Measurements from ENCODE around the gene P2RX3.
"Not testable (repeated sequence)": the region's sequence is repeated elsewhere in the genome, so short reads cannot be mapped to it uniquely, and the experiment has no call there.

The P2RX3 gene

GRCh38 chr11:57349491-57350274, 11.5 kb downstream of the P2RX3 start:
- DNase-seq (ENCODE audit: low read depth), result peak; percentile 38

GRCh38 chr11:57353036-57353435, 14.9 kb downstream of the P2RX3 start:
- DNase-seq (ENCODE audit: low read depth), result no peak

GRCh38 chr11:57353446-57353845, 15.3 kb downstream of the P2RX3 start:
- DNase-seq (ENCODE audit: low read depth), result no peak

- no peak for DNase-seq (ENCODE audit: low read depth)
These were observed 15.7 kb downstream of the P2RX3 start for GRCh38 chr11:57353852-57354251.

- DNase-seq (ENCODE audit: low read depth), result no peak
These were observed 16.5 kb downstream of the P2RX3 start for GRCh38 chr11:57354699-57355098.

GRCh38 chr11:57356268-57356667, 18.1 kb downstream of the P2RX3 start:
- no peak for DNase-seq (ENCODE audit: low read depth)

- no peak for DNase-seq (ENCODE audit: low read depth)
These were observed 19.2 kb downstream of the P2RX3 start for GRCh38 chr11:57357310-57357709.

GRCh38 chr11:57357856-57358255, 19.7 kb downstream of the P2RX3 start:
- DNase-seq (ENCODE audit: low read depth), result no peak

- DNase-seq (ENCODE audit: low read depth), result no peak
These were observed 20.4 kb downstream of the P2RX3 start for GRCh38 chr11:57358543-57358961.

GRCh38 chr11:57358991-57359390, 20.8 kb downstream of the P2RX3 start:
- DNase-seq (ENCODE audit: low read depth), result no peak

GRCh38 chr11:57359396-57359795, 21.2 kb downstream of the P2RX3 start:
- DNase-seq (ENCODE audit: low read depth), result no peak

GRCh38 chr11:57359896-57360690, 21.9 kb downstream of the P2RX3 start:
- DNase-seq (ENCODE audit: low read depth), result no peak

- DNase-seq (ENCODE audit: low read depth), result no peak
These were observed 22.8 kb downstream of the P2RX3 start for GRCh38 chr11:57360991-57361390.

GRCh38 chr11:57361420-57361819, 23.3 kb downstream of the P2RX3 start:
- DNase-seq (ENCODE audit: low read depth), result not testable (repeated sequence)

GRCh38 chr11:57361926-57362325, 23.8 kb downstream of the P2RX3 start:
- no peak for DNase-seq (ENCODE audit: low read depth)

- no peak for DNase-seq (ENCODE audit: low read depth)
These were observed 25.3 kb downstream of the P2RX3 start for GRCh38 chr11:57363131-57364080.

- no peak for DNase-seq (ENCODE audit: low read depth)
These were observed 26.9 kb downstream of the P2RX3 start for GRCh38 chr11:57364851-57365660.

- DNase-seq (ENCODE audit: low read depth), result no peak
These were observed 30.1 kb downstream of the P2RX3 start for GRCh38 chr11:57368106-57368844.

- DNase-seq (ENCODE audit: low read depth), result no peak
These were observed 30.7 kb downstream of the P2RX3 start for GRCh38 chr11:57368845-57369232.

- no peak for DNase-seq (ENCODE audit: low read depth)
These were observed 32.1 kb downstream of the P2RX3 start for GRCh38 chr11:57370251-57370650.

GRCh38 chr11:57370941-57371340, 32.8 kb downstream of the P2RX3 start:
- DNase-seq (ENCODE audit: low read depth), result no peak
